Stimulated activated CD8-positive, alpha-beta memory T cell treated with anti-CD3 and anti-CD28 coated beads, Interleukin-12 subunit alpha, Interleukin-12 subunit beta, amount 100 ng/mL, for 24 hours (primary cell): ENCODE results near the gene SPRN.
"Not testable (repeated sequence)": the region's sequence is repeated elsewhere in the genome, so short reads cannot be mapped to it uniquely, and the experiment has no call there.

Experiments used
- DNase-seq: peaks from one replicate; pipeline ENCODE4 v3.0.0-alpha.2; 2020; ENCODE audit errors: extremely low read depth

The SPRN gene

DNA sequence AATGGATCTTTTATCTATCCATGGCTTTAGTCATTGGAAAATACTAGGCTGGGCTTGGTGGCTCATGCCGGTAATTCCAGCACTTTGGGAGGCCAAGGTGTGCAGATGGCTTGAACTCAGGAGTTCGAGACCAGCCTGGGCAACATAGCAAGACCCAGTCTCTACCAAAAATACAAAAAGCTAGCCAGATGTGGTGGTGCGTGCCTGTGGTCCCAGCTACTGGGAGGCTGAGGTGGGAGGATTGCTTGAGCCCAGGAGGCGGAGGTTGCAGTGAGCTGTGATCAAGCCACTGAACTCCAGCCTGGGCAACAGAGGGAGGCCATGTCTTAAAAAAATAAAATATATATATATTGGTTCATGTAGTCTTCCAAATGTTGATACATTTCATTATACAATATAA is 37.5 kb downstream of the SPRN start:
- DNase-seq = not testable (repeated sequence)

GRCh38 chr10:133385214-133385613 is 39.2 kb downstream of the SPRN start:
- no peak for DNase-seq

- DNase-seq = no peak
These were observed 40.4 kb downstream of the SPRN start for GRCh38 chr10:133384071-133384470.

DNA sequence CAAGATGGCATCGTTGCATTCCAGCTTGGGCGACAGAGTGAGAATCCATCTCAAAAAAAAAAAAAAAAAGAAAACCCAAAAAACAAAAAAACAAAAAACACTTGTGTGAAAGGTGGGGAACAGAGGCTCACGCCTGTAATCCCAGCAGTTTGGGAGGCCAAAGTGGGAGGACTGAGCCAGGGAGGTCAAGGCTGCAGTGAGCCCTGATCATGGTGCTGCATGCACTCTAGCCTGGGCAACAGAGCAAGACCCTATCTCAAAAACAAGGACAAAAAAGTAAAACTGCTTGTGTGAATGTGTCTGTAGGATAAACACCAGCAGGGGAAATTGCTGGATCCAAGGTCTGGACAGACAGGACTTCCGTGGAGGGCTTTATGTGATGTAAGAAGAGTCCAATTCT is 40.9 kb downstream of the SPRN start:
- DNase-seq = no peak

DNA sequence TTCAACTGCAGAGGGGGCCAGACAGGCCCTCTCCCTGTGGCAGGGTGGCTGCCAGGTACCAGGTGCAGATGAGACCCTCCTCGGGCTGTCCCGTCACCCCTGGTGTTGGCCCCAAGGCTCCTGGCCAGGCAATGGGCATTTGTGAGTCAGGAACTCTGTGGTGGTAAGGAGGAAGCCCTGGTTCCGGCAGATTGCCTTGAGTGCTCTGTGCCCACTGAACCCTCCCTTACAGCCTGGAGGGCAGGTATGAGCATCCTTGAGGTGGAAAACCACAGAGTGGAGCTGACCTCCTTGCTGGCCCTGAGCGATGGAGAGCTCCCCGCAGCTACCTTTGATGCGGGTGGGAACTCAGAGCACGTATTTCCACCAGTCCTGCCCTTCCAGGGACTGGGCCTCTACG is 43.4 kb downstream of the SPRN start:
- DNase-seq = no peak

GRCh38 chr10:133379801-133380666 is 44.4 kb downstream of the SPRN start:
- DNase-seq = no peak

GRCh38 chr10:133379152-133379800 is 45.1 kb downstream of the SPRN start, which contains the start of gene PAOX:
PAOX (plus strand) TSS chr10:133379262; CDS start chr10:133379317, 55 bp downstream.
- DNase-seq = no peak

DNA sequence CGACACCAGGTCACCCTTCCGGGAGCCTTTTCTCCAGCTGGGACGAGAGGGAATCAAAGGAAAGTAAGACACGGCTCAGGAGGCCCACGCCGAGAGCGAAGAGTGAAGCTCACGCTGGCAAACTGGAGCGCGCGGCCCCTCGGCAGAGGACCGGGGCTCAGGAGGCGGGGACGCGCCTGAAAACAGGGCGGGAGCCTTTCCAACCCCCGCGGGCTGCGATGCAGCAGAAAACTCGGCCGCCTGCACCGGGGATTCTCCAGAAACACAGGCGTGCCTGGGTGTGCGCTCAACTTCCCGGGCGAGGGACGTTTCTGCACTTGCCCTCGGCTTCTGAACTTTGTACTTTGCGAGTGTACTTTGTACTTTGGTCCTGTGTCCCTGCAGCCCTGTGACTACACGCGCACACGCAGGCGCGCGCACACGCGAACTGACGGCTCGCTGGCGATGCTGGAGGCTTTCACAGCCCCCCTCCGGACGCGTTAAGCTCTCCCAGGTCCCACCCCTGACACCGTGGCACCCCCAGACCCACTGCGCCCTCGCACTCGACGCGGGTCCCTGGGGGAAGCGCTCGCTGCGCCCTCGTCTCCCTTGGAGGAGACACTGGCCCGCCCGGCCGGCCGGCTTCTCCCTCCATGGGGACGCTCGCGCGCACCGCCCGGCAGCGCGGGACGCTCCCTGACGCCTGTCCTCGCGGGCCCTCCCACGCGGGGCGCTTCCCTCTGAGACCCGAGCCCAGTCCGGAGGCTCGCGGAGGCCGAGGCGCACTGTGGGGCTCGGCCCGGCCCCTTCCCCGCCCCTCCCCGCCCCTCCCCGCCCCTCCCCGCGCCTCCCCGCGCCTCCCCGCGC is 46.0 kb downstream of the SPRN start:
- DNase-seq = no peak

GRCh38 chr10:133377818-133378250 is 46.6 kb downstream of the SPRN start:
- no peak for DNase-seq

DNA sequence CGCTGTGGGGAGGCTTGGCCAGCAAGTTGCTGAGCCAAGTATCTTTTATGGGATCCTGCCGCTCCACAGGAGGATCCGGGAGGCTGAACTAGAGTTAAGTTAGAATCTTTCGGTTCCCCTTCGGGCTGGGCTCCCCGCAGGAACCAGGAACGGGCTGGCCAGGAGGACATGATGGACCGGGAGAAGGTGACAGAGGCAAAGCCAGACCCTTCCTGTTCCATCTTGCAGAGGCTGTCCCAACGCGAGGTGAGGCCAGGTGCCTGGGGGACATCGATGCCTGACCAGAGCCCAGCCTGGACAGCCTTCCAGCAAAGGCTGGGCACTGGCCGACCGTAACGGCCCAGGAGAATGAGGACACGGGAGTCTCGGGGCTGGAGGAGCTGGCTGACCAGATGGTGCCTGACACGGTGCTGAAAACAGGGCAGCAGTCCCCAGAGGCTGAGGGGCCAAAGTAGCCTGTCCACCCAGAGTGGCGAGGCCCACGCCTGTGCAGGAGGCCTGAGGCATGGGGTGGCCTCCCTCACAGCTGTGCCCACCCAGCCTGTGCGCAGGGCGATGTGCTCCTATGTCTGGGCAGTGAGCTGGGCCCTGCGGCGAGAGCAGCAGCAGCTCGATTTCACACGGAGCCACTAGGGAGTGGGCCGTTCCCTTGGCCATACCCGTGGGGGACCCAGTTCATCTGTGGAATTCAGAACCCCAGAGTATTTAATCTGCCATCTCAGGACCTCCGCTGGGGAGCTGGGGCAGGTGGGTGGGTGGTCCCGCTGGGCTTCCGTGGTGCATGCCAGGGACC is 47.2 kb downstream of the SPRN start:
- no peak for DNase-seq

DNA sequence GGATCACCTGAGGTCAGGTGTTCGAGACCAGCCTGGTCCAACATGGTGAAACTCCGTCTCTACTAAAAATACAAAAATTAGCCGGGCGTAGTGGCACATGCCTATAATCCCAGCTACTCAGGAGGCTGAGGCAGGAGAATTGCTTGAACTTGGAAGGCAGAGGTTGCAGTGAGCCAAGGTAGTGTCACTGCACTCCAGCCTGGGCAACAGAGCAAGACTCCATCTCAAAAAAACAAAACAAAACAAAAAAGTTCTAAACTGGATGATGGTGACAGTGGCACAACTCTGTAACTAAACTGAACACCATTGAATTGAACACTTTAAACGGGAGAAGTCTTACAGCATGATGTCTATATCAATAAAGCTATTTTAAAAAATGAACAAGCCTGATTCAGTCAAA is 48.2 kb downstream of the SPRN start:
- not testable (repeated sequence) for DNase-seq

DNA sequence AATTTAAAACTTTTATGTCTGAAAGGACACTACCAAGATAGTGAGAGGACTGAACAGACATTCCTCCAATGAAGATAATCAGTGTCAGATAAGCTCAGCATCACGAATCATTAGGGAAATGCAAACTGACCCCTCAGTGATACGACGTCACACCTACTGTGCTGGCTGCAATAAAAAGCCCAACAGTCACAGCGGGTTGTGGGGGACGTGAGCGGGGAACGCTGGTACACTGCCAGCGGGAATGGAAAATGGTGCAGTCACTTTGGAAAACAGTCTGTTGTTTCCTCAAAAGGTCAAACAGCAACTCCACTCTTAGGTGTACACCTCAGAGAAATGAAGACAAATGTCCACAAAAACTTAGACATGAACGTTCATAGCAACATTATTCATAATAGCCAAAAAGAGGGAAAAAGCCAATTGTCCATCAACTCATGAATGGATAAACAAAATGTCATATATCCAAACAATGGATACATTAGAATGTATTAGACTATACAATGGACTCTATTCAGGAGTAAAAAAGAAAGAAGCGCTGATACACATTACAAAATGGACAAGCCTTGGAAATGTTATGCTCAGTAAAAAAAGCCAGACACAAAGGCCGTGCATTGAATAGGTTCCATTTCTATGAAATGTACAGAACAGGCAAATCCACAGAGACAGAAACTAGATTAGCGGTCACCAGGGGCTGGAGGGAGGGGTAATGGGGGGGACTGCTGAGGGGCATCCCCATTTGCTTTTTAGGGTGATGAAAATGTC is 48.9 kb downstream of the SPRN start:
- no peak for DNase-seq

- peak; percentile 84 for DNase-seq
These were observed 51.0 kb downstream of the SPRN start, which contains the start of gene ECHS1 for GRCh38 chr10:133373174-133374090. ECHS1 (minus strand) TSS chr10:133373354; CDS start chr10:133373333, 21 bp downstream.

DNA sequence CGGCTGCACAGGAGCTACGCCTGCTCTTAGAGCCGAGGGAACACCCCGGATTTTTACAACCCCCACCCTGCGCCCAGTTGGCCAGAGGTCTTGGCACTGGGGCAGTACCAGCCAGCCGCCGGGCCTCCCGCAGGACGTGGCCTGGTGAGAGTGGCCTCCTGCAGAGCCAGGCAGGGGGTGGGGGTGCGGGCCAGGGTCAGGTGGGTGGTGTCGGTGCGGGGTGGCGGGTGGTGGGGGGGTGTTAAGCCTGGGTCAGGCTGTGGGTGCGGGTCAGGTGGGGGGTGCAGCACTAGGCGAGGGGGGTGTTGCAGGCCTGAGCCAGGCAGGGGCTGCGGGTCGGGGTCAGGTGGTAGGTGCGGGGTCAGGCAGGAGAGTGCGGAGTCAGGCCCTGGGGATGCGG is 51.9 kb downstream of the SPRN start:
- DNase-seq = no peak
